ENCODE data around the gene DGKD. TPM values are rescaled to one million over a fixed set of nuclear protein-coding genes. Genes with fewer than 3 reads are reported as not detected.

Gene DGKD
- total RNA-seq, 6 experiments from 2014 or later = 6.5 to 16.6 (median 14.2) TPM

GRCh38 chr2:233380132-233380895 is 26.0 kb downstream of the DGKD start:
- WGBS (ENCODE audit: insufficient coverage, low coverage, low lambda C conversion rate, missing lambda C conversion rate) = 83% methylated on average over 9 of the region's 13 CpGs

GRCh38 chr2:233380995-233381637 is 26.8 kb downstream of the DGKD start:
- no peaks in the 10 kb centered on the region for H3K36me3 ChIP-seq
- ATAC-seq = peak; percentile 28 to 55 (median 46)
- no peak overlapping the region for H3K27ac ChIP-seq
- intact Hi-C loops (cut with DNase I) = no loop called here
- 62% methylated on average over 7 of the region's 11 CpGs for WGBS (ENCODE audit: insufficient coverage, low coverage, low lambda C conversion rate, missing lambda C conversion rate)
- H3K4me1 ChIP-seq = peaks cover 0 to 18% (median 0%) of the 10 kb centered on the region in 4 donors
- H3K9me3 ChIP-seq = no peaks in the 10 kb centered on the region
- no peaks in the 10 kb centered on the region for H3K27me3 ChIP-seq
- no peak for TF ChIP-seq CTCF (IDR thresholded peaks at IDR 0.05)
- no peak for TF ChIP-seq POLR2A (IDR thresholded peaks at IDR 0.05)
- no peak for DNase-seq
- no peak overlapping the region for H3K4me3 ChIP-seq

More at GRCh38 chr2:233380132-233380895, 26.0 kb downstream of the DGKD start:
- ATAC-seq (peak in 1 of 4 donors; percentile 32), DNase-seq (no peak)
- H3K27ac ChIP-seq = no peak overlapping the region
- no peak overlapping the region for H3K4me3 ChIP-seq
- no peaks in the 10 kb centered on the region for H3K36me3 ChIP-seq
- intact Hi-C loops (cut with DNase I) = no loop called here
- TF ChIP-seq CTCF (IDR thresholded peaks at IDR 0.05) (no peak), POLR2A (IDR thresholded peaks at IDR 0.05) (no peak)
- H3K9me3 ChIP-seq = no peaks in the 10 kb centered on the region
- H3K27me3 ChIP-seq = no peaks in the 10 kb centered on the region
- peaks cover 0 to 23% (median 0%) of the 10 kb centered on the region in 4 donors for H3K4me1 ChIP-seq

- Histone ChIP-seq H3K36me3 (no peaks in the 10 kb centered on the region), H3K27ac (no peak overlapping the region), H3K4me1 (peaks cover 0 to 21% (median under 1%) of the 10 kb centered on the region in 4 donors), H3K4me3 (no peak overlapping the region), H3K27me3 (no peaks in the 10 kb centered on the region), H3K9me3 (no peaks in the 10 kb centered on the region)
- ATAC-seq (no peak), DNase-seq (no peak)
- TF ChIP-seq CTCF (IDR thresholded peaks at IDR 0.05) (no peak), POLR2A (IDR thresholded peaks at IDR 0.05) (no peak)
- WGBS (ENCODE audit: insufficient coverage, low coverage, low lambda C conversion rate, missing lambda C conversion rate) = 75% methylated on average over 4 of the region's 4 CpGs
- intact Hi-C loops (cut with DNase I) = no loop called here
Measured at GRCh38 chr2:233381638-233381995, 27.3 kb downstream of the DGKD start.

- peaks cover 0 to 39% (median 10%) of the 10 kb centered on the region in 4 donors for H3K4me1 ChIP-seq
- DNase-seq = no peak
- no peaks in the 10 kb centered on the region for H3K27me3 ChIP-seq
- intact Hi-C loops (cut with DNase I) = no loop called here
- no peaks in the 10 kb centered on the region for H3K9me3 ChIP-seq
- no peak overlapping the region for H3K4me3 ChIP-seq
- TF ChIP-seq CTCF (IDR thresholded peaks at IDR 0.05) (no peak), POLR2A (IDR thresholded peaks at IDR 0.05) (no peak)
- H3K27ac ChIP-seq = no peak overlapping the region
- no peaks in the 10 kb centered on the region for H3K36me3 ChIP-seq
- WGBS (ENCODE audit: insufficient coverage, low coverage, low lambda C conversion rate, missing lambda C conversion rate) = 85% methylated on average over 10 of the region's 10 CpGs
- no peak for ATAC-seq
Measured at GRCh38 chr2:233384015-233384414, 29.7 kb downstream of the DGKD start.
